Activated naive CD4-positive, alpha-beta T cell treated with anti-CD3 and anti-CD28 coated beads, Interleukin-2, amount 50 U/mL, for 16 hours (primary cell): Measurements from ENCODE around the gene CPNE9.
A peak's percentile ranks its signal among the peaks of the same experiment; 100 is the strongest.

ENCODE experiments used
- DNase-seq: peaks from one replicate; pipeline ENCODE4 v3.0.0-alpha.2; 2020

The CPNE9 gene

GRCh38 chr3:9717563-9717962, 13.9 kb downstream of the CPNE9 start:
- no peak for DNase-seq

- no peak for DNase-seq
These were observed 14.5 kb downstream of the CPNE9 start for GRCh38 chr3:9718118-9718517.

- DNase-seq, result no peak
These were observed 17.5 kb downstream of the CPNE9 start for GRCh38 chr3:9721015-9721699.

- DNase-seq, result no peak
These were observed 18.0 kb downstream of the CPNE9 start for GRCh38 chr3:9721700-9722060.

- no peak for DNase-seq
These were observed 22.3 kb downstream of the CPNE9 start for GRCh38 chr3:9725775-9726515.

- DNase-seq, result peak; percentile 57
These were observed 23.5 kb downstream of the CPNE9 start for GRCh38 chr3:9727041-9727595.

- no peak for DNase-seq
These were observed 24.1 kb downstream of the CPNE9 start for GRCh38 chr3:9727743-9728142.

GRCh38 chr3:9729419-9729818, 25.8 kb downstream of the CPNE9 start:
- no peak for DNase-seq

- DNase-seq, result no peak
These were observed 27.1 kb downstream of the CPNE9 start for GRCh38 chr3:9730657-9731205.

- DNase-seq, result peak; percentile 99
These were observed 27.8 kb downstream of the CPNE9 start, which contains the start of gene BRPF1 for GRCh38 chr3:9731206-9732079. Gene BRPF1, plus strand, starts transcription at chr3:9731735. Its CDS starts 2,406 bp downstream, at chr3:9734141.

- peak; percentile 36 for DNase-seq
These were observed 28.6 kb downstream of the CPNE9 start for GRCh38 chr3:9732080-9732739.

- DNase-seq, result no peak
These were observed 29.1 kb downstream of the CPNE9 start for GRCh38 chr3:9732740-9733115.

- no peak for DNase-seq
These were observed 33.2 kb downstream of the CPNE9 start for GRCh38 chr3:9736831-9737230.

GRCh38 chr3:9739181-9739580, 35.5 kb downstream of the CPNE9 start:
- no peak for DNase-seq

GRCh38 chr3:9742560-9742959, 38.9 kb downstream of the CPNE9 start:
- no peak for DNase-seq

GRCh38 chr3:9743548-9743947, 39.9 kb downstream of the CPNE9 start:
- no peak for DNase-seq

GRCh38 chr3:9744162-9744561, 40.5 kb downstream of the CPNE9 start:
- no peak for DNase-seq

GRCh38 chr3:9745521-9745920, 41.9 kb downstream of the CPNE9 start:
- DNase-seq, result no peak

- DNase-seq, result no peak
These were observed 42.7 kb downstream of the CPNE9 start for GRCh38 chr3:9746330-9746729.

GRCh38 chr3:9747267-9747666, 43.6 kb downstream of the CPNE9 start:
- no peak for DNase-seq

- DNase-seq, result no peak
These were observed 44.4 kb downstream of the CPNE9 start for GRCh38 chr3:9748031-9748430.

GRCh38 chr3:9749296-9749644, 45.6 kb downstream of the CPNE9 start:
- DNase-seq, result no peak
